ENCODE data around the gene PCNA.
A peak's percentile ranks its signal among the peaks of the same experiment; 100 is the strongest.
"Not testable (repeated sequence)": the region's sequence is repeated elsewhere in the genome, so short reads cannot be mapped to it uniquely, and the experiment has no call there.

PCNA gene

DNA sequence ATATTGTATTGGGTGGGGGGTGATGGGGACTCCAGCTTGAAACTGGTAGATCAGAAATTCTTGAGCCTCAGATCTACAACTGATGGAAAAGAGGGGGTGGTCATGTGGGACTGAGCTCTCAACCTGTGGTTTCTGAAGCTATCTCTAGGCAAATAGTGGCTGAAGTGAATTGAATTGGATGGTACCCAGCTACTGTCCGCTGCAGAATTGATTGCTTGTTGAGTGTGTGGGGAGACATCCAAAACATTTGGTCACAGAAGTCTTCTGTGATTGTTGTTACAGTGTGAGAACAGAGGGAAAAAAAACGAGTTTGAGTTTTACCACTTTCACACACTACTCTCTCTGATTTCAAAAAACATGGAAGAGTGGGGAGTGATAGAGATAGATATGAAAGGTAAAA is 21.9 kb upstream of the PCNA start:
- FAIRE-seq: no peak

DNA sequence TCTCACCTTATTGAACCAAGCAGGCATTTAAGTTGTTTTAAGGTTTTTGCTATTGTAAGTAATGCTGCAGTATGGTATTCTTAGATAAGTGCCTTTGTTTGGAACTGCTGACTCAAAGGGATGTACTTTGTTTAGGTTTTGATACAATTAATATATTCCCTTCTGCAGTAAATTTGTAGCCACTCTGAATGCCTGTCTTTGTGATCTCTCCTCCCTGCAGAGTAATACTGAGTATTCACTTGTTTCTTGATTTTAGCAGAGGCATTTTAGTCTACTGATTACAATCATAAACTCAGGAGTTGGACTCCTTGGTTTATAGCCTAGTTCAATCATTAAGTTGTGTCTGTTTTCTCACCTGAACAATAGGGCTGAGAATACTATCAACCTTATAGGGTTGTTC is 20.4 kb upstream of the PCNA start:
- no peak for FAIRE-seq

DNA sequence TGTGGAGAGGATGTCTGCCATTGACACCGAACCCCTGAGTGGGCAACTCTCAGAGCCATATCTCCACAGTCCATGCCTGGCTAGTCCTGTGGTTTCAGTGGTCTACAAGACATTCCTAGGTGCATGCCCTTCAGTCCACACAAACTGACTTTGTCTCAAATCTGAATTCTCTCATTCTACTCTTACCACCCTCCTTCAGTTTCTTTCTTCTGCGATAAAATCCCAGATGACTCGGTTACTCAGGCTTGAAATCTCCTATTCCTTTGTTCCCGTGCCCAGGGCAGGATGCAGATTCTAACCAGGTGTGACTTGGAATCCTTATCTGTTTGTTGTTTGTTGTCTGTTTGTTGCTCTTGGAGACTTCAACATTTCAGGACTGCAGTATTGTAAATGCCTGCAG is 16.3 kb upstream of the PCNA start:
- no peak for FAIRE-seq

DNA sequence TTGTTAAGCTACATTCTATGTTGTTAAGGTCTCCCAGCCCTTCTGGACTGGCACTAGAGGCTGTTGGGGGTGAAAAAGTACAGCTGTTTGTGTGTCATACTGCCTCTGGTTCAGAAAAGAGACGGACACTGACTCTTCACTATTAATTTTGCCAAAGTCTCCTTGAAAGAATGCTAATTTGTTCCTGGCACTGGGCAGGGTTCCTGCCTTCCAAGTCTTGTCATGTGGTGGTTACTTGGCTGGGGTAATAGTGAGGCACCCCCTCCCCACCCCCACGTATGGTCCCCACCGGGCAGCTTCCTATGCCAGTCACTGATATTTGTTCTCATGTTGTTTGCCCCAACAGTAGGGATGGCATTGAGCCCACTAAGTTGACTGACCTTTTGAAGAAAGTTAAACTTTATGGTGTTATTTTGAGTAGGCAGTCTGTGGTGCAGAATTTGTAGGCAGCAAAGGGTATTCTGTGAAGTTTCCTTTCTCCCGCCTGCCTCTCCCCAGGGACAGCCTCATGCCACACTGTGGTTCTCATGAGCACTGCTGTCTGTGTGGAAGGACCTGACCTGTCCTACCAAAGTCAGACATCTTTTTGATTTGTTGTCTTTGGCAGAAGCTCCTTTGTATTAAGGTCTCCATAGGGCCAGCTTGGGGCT is 15.7 kb upstream of the PCNA start:
- no peak for FAIRE-seq

DNA sequence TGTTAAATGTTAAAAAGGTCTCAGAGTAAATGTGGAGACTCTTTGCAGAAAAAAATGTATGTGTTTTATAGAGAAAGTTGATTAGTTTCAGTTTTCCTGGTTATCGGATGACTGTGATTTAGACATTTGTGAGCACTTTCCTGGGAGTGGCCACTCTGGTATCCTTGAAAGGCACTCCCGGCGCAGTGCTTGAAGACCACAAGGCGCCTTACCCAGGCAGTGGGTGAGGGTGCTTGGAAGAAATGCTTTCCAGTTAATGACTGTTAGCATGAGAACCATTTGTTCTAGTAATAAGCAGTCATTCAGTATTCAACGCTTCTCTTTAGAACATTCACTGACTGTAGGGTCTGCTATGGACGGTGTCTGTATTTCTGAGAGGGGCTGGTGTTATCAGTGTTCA is 14.2 kb upstream of the PCNA start:
- no peak for FAIRE-seq

DNA sequence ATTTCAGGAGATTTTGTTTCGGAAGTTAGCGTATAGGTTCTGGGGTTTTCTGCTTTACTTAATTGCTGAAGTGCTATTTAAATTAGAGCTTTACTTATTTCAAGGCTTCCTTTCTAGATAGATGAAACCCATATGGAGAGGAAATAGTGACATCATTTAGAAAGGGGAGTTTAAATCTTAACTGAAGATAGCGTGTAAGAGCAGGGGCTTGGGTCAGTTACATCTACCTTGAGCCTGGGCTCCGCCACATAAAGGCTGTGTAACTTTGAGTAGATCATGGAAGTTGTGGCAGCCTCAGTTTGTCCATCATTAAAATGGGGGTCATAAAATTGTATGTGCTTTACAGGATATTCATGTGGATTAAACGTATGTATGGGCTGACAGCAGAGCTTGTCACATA is 11.7 kb upstream of the PCNA start:
- no peak for FAIRE-seq

DNA sequence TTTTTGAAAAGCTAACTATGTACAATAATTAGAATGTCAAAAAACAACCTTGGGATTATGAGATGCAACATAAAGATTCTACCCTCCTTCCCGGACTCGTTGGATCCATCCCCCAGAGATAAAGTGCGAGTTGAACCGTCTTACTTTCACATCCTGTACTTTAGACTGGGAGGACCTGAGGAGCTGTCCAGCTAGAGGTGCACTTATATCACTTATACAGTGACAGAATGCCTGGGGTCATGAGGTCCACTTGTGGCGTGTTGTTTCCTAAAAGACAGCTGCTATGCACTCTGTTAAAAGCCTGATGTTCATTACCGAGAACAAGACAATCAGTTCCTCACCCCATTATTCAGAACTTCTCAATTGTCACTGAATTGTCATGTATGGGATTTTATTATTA is 9.1 kb upstream of the PCNA start:
- no peak for FAIRE-seq

DNA sequence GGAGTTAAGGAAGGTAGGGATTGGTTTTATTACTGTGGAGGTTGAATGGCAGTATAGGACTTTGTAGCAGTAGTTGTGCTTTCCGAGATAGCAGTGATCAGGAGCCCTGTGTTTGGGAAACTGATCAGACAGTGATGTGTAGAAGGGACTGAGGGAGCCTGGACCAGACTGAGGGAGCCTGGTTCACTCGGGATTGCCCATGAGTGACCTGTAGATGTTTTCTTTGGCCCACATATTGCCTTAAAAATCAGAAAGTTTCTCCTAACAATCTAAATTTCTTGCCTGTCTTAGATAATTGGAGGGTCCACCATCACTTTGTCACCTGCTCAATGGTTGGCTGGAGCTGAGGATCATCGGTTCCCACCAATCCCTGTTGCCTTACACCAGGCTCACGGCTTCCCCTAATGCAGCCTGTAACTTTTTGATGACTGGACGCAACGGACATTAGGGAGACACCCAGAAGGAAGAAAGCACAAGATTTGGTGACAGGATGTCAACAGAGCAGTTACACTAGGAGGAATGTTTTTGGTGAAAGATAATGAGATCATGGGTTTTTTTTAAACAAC is 8.2 kb upstream of the PCNA start:
- no peak for FAIRE-seq

DNA sequence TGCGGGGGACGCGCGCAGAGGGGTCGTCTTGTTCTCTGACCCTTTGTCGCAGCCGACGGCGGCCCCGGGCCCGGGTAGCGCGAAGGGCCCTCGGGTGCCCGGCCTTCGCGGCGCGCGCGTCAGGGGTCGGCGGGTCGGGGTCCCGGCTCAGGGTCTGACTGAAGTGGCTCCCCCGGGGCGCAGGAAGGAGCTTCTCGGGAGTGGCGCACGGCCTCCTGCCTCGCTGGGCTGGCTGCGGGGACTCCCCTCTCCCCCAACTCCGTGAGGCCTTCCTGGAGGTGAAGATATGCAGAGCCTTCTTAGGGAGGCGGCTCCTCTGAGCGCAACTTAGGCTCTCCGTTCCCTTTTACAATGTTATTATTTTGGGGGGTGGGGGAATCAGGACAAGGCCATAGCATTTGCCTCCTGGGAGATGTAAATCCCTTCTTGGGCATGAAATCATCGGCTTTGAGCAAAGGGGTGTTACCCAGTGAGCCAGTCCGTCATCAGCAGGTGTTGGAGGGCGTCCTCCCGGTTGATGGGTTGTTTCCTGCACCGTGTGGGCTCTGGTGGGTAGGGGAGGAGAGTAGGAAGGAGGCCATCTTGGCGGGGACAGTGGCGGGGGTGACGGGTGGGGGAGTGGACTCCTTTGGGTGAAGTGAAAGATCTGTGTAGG is 7.6 kb upstream of the PCNA start:
- no peak for FAIRE-seq

DNA sequence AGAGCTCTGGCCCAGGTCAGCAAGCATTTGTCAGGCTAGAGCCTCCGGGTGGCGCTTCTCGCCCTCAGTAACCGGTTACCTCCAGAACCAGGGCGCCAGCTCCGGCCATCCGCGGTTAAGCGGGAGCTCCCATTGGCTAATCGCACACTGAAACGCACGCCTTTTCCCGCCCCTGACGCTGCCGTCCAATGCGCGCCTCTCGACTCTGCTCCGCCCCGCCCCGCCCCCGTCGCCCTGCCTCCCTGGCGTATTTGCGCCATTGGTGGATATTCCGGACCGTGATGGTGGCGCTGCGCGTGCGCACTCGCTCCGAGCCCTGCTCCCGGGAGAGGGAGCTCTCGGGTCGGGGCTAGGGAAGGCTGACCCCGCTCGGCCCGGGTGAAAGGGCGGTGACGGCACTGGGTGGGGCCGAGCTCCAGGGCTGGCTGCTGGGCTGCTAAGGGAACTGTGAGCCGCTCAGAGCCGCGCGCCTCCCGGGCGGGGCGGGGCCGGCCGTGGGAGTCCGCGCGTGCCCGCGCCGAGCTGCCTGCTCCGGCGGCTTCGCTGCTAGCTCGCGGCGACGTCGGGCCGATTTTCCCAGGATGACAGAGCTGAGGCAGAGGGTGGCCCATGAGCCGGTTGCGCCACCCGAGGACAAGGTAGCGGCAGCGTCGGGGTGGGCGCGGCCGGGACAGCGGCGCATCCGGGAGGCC is 6.9 kb upstream of the PCNA start, which contains the start of gene CDS2:
Gene CDS2, plus strand, starts transcription at position 497 of the 692 bp plus-strand sequence. Its CDS starts 85 bp downstream, at position 582.
- FAIRE-seq: peak; percentile 97

DNA sequence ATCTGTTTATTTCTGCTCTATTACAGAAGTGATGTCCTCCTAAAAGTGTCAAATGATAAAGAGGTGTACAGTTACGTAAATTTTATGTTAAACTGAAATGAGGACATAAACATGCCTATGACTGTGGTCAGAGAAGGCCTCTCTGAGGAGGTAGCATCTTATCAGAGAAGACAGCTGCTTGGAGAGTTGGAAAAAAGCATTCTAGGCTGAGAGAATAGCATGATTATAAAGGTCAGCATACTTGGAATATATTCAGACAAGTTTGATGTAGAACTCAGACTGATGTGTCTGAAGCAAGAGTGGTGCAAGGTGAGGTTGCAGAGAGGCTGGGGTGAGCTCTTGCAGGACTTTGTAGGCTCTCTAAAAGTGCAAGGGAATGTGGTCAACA is 3.1 kb upstream of the PCNA start:
- no peak for FAIRE-seq

DNA sequence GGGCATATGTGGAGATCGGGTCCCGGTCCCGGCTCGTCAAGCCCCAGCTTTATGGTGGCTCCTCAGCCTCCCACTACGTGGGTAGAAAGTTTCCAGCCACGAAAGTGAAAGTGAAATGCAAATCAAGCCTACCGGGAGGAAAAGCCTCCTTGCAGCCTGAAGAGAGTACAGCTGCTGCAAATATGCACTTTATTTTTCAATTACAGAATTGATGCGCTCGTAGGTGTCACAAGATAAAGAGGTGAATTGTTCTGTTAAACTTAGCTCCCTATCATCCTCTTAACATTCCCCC is 373 bp upstream of the PCNA start:
- no peak for FAIRE-seq

DNA sequence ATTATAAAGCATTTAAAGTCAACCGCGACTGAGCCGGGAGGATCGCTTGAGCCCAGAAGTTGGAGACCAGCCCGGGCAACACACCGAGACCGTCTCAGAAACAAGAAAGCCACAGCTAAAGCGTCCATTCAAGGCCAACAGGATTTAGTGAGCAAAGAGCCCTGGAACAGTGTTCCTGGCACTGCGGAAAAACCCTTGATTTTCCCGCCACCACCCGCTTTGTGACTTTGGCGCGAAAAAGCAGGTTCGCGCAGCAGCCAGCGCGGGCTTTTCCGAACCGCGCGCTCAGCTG is 669 bp downstream of the PCNA start:
- FAIRE-seq: no peak

DNA sequence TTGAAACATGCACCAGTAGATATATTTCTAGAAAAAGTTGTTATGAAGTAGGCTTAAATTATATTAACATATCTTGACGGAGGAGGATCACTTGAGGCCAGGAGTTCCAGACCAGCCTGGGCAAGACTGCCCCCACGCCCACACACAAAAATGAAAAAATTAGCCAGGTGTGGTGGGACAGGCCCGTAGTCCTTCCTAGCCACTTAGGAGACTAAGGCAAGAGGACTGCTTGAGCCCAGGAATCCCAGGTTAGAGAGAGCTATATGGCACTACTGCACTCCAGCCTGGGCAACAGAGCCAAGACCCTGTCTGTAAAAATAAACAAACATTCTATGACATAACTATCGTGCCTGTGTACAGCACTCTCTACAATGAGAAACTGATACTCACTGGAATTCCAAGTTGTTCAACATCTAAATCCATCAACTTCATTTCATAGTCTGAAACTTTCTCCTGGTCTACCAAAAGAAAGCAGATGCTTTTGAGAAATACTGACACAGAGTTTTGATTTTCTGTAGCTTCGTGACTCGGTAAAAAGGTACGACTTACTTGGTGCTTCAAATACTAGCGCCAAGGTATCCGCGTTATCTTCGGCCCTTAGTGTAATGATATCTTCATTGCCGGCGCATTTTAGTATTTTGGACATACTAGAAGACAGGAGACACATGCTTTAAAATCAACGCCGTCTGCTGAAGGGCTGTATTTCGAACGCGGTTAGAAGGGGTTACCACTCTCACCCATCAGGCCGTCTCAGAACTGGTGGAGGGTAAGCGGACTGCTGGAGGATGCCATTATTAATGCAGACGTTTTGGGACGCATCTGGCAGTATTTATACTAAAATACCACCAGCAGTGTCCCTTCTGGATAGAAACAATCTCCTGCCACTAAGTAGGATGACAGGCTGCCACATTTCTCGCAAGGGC is 1.3 kb downstream of the PCNA start:
- no peak for FAIRE-seq

DNA sequence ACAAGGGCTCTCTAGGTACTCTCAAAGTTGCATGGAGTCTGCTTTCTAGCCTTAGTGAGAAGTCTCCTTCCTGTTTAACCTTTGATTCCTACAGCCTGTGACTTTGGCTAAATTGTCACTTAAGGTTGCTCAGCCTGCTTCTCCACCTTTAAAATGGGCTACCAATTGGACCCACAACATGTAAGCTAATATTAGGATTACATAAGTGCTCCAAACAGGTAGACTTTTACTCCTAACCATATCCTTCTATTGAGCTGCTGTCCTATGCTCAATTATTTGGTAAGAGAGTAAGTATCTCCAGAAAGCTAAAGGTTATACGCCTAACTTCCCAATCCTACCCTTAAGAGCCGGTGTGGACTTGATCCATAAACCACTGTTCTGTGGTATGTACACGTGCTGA is 2.9 kb downstream of the PCNA start:
- FAIRE-seq: no peak

DNA sequence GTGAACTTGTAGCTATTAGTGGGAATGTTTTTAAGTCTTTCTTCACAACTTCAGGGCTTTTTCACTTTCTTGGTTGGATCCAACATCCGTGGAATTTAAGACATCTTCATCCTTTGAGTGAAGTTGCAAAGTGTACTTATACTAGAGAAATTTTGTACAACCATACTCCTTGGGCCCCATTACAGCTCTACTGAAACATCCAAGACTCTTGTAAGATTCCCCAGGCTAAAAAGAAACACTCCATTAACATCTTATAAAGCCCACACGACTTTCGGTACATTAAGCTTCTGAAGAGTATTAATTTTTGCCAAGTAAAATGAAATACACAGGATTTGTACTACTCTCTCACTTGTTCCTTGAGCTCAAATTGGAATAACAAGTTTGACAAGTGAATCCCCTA is 5.4 kb downstream of the PCNA start:
- no peak for FAIRE-seq

DNA sequence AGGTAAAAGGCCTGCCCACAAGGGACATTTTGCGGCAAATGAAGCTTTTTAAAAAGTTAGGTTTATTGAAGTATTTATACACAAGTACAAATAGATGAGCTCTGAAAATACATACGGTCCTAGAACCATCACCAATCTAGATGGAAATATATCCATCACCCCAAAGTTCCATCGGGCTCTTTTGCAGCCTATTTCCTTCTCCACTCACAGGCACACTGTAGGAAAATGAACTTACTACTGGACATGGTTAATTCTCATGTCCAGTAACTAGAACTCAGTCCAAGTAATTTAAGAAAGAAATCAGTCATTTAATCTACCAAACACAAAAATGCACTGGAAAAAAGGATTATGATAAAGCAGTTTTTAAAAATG is 6.2 kb downstream of the PCNA start:
- no peak for FAIRE-seq

DNA sequence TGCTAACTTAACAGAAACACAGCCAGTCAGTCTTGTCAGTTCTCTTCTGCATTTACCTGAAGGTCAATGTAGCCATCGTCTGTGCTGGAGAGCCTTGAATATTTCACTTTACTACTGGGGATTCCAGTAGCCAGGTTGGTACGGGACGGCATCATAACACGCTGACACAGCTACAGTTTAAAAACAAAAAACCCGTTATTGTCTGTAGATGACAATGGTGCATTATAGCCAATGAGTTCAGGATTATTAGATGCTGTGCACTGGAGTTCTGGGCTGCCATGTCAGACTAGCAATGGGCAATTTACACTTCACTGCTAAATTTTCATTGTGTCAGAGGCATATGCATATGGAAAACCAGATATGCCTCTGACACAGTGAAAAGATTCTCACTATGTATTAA is 10.5 kb downstream of the PCNA start:
- FAIRE-seq: no peak

DNA sequence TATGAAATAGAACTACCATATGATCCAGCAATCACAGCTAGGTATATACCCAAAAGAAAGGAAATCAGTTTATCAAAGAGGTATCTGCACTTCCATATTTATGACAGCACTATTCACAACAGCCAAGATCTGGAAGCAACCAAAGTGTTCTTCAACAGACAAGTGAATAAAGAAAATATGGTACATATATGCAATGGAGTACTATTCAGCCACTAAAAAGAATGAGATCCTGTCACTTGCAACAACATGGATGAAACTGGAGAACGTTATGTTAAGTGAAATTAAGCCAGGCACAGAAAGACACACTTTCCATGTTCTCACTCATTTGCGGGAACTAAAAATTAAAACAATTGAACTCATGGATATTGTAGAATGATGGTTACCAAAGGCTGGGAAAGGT is 15.3 kb downstream of the PCNA start:
- no peak for FAIRE-seq

DNA sequence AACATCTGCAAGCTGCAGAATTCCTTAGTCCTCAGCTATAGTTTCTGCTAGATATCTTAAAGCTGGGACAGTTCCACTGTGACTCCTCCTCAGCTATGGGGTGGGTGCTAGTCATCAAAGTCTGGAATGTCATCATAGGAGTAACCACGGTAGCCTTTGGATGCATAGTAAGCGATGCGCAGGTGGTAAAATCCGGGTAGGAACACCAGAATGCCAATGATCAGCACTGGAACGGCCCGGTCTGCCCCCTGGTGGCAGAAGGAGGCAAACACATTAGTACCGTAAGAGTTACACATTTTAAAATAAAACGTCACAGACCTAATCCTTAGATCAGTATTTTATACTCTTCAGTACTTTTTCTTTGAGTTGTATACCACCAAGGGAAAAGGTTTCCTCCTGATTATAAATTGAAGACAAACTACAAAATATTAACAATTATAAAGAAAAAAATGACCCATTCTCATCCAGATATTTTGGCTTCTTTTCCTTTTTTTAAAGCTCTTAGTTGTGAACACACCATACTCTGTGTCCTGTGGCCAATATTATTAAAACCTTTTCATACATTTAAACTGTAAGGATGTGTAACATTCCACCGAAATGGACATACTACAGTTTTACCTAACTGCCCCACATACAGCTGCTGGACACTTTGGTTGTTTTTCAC is 18.9 kb downstream of the PCNA start:
- FAIRE-seq: peak; percentile 76

DNA sequence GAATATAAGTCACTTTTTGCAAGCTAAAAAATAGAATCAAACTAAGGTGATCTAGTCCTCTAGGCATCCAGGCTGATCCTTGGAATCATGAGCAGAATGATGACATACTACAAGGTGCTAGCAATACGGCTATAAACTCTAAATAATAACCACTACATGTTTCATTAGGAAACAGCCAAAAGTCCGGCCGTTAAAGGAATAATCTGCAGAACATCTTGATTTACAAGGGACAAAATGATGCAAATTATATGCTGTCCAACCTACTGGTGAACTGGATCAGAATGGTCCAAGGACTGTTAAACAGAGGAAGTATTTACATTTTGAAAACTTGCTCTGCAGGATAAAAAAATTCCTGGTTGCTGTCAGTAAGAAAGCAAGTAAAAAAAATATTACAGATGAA is 19.8 kb downstream of the PCNA start:
- not testable (repeated sequence) for FAIRE-seq

DNA sequence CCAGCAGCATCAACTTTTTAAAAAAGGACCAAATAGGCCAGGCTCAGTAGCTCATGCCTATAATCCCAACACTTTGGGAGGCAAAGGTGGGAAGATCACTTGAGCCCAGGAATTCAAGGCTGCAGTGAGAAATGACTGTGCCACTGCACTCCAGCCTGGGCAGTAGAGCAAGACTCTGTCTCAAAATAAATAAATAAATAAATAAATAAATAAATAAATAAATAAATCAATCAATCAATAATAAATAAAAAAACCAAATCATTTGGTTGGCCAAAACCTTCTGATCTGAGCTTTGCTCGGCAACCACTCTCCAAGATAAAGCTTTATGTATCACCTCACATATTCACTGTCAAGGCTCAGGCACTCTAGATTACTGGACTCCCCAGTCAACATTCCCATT is 20.7 kb downstream of the PCNA start:
- not testable (repeated sequence) for FAIRE-seq

DNA sequence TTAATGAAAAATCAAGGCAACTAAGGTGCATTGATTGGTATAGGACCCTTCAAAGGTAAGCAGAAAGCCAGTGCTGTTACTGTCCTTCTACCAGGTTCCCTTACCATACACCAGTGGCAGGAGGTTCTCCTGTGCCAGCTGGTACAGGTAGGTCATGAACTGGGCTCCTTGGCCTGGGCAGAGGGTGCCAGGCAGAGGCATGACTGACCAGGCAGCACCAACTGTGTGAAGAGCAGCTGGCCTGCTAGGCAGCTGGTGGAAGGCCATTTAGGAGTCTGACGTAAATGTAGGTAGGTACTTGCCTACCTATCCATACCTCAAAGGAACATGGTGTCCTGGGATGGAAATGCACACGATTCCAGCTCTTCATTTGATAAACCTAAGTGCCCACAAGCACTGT is 23.3 kb downstream of the PCNA start:
- no peak for FAIRE-seq
